Progenitor cell of endocrine pancreas (in vitro differentiated cells): ENCODE data around the gene CA7. TPM values are rescaled to one million over a fixed set of nuclear protein-coding genes. Genes with fewer than 3 reads are reported as not detected.

Source experiments
- DNase-seq: peaks from one replicate; pipeline ENCODE4 v3.0.0; 2021; ENCODE audit warnings: low spot score; ENCODE audit not compliant: unreplicated experiment
- H3K27ac Mint-ChIP-seq: 2 replicates; pipeline ENCODE4 v1.8.0; 2021; ENCODE audit warnings: mild to moderate bottlenecking, moderate library complexity, mixed read lengths
- H3K27me3 Mint-ChIP-seq: 2 replicates; pipeline ENCODE4 v1.8.0; 2021; ENCODE audit warnings: mixed read lengths
- H3K36me3 Mint-ChIP-seq: 2 replicates; pipeline ENCODE4 v1.8.0; 2022; ENCODE audit warnings: mixed read lengths; ENCODE audit not compliant: insufficient read depth
- H3K4me1 Mint-ChIP-seq: 2 replicates; pipeline ENCODE4 v1.8.0; 2021; ENCODE audit warnings: low read depth, mixed read lengths
- H3K4me3 Mint-ChIP-seq: 2 replicates; pipeline ENCODE4 v1.8.0; 2021; ENCODE audit warnings: low read depth, mild to moderate bottlenecking, moderate library complexity, mixed read lengths
- H3K9me3 Mint-ChIP-seq: 2 replicates; pipeline ENCODE4 v1.8.0; 2021; ENCODE audit warnings: low read depth, mixed read lengths
- CTCF ChIP-seq: fragments of 200-600 bp; sonication (generic); IDR thresholded peaks from one replicate; pipeline ENCODE4 v1.5.0; 2021; ENCODE audit warnings: antibody characterized with exemption, mild to moderate bottlenecking; ENCODE audit not compliant: unreplicated experiment
- total RNA-seq: library from RNA; stranded (reverse); gene quantifications from 2 replicates; pipeline ENCODE4 v1.2.1, GENCODE V29; 2021

The CA7 gene
- total RNA-seq, 1 donor from 2014 or later: not detected

- Mint-ChIP-seq H3K9me3 (no peaks in the 10 kb centered on the region), H3K36me3 (peaks cover 32% of the 10 kb centered on the region), H3K4me3 (no peak overlapping the region), H3K27ac (no peak overlapping the region), H3K4me1 (no peaks in the 10 kb centered on the region), H3K27me3 (no peaks in the 10 kb centered on the region)
- no peak for TF ChIP-seq CTCF
- DNase-seq: no peak
These were observed 34.4 kb upstream of the CA7 start for GRCh38 chr16:66809765-66810164.

DNA sequence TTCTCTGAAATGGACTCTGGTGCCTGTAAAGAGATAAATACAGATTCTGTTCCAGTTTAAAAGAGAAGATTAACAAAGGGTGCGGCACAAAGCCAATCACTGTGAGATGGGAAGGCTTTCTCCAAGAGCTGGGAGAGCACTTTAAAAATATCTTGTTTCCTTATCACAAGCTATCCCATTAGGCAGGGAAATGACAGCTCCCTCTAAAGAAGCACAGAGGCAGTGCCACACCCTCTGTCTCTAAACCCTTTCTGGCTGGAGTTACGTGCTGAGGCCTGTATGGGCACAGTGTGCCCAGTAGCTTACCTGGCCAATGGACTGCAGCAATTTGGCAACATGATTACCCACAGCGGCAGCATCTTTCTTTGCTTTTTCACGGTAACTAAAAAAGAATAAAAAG lies 33.8 kb upstream of the CA7 start:
- Mint-ChIP-seq H3K27me3 (no peaks in the 10 kb centered on the region), H3K9me3 (no peaks in the 10 kb centered on the region), H3K4me3 (no peak overlapping the region), H3K27ac (no peak overlapping the region), H3K4me1 (no peaks in the 10 kb centered on the region), H3K36me3 (peaks cover 30% of the 10 kb centered on the region)
- DNase-seq: no peak
- no peak for TF ChIP-seq CTCF

GRCh38 chr16:66811043-66811442 lies 33.2 kb upstream of the CA7 start:
- H3K4me1 Mint-ChIP-seq: no peaks in the 10 kb centered on the region
- DNase-seq: no peak
- no peaks in the 10 kb centered on the region for H3K9me3 Mint-ChIP-seq
- no peak overlapping the region for H3K27ac Mint-ChIP-seq
- no peak overlapping the region for H3K4me3 Mint-ChIP-seq
- TF ChIP-seq CTCF: no peak
- peaks cover 27% of the 10 kb centered on the region for H3K36me3 Mint-ChIP-seq
- H3K27me3 Mint-ChIP-seq: no peaks in the 10 kb centered on the region

DNA sequence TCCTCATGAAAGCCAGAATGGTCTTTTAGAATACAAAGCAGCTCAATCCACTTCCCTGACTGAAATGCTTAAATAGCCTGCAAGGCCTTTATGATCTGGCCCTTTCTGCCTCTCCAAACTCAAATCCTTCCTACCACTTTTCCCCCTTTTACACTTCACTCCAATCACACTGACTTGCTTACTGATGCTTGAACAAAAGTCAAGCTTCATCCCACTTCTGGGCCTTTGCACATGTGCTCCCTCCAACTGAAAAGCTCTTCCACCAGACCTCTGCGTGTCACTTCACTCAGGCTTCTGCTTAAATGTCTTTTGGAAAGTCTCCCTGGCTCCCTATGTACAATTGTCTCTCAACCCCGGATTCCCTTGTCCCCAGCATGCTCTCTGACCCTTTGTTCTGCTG lies 29.5 kb upstream of the CA7 start:
- no peak overlapping the region for H3K27ac Mint-ChIP-seq
- H3K4me1 Mint-ChIP-seq: no peaks in the 10 kb centered on the region
- H3K36me3 Mint-ChIP-seq: peaks cover 36% of the 10 kb centered on the region
- H3K27me3 Mint-ChIP-seq: no peaks in the 10 kb centered on the region
- no peak overlapping the region for H3K4me3 Mint-ChIP-seq
- no peak for DNase-seq
- no peak for TF ChIP-seq CTCF
- no peaks in the 10 kb centered on the region for H3K9me3 Mint-ChIP-seq

- peaks cover 26% of the 10 kb centered on the region for H3K36me3 Mint-ChIP-seq
- no peaks in the 10 kb centered on the region for H3K27me3 Mint-ChIP-seq
- no peak overlapping the region for H3K4me3 Mint-ChIP-seq
These were observed 20.2 kb upstream of the CA7 start for GRCh38 chr16:66824006-66824405.

More at GRCh38 chr16:66824006-66824405, 20.2 kb upstream of the CA7 start:
- no peaks in the 10 kb centered on the region for H3K9me3 Mint-ChIP-seq
- no peak for TF ChIP-seq CTCF
- H3K27ac Mint-ChIP-seq: no peak overlapping the region
- no peak for DNase-seq
- H3K4me1 Mint-ChIP-seq: peaks cover 8% of the 10 kb centered on the region
